T-helper 17 cell (primary cell): ENCODE results near the gene SLC9A8. TPM values are rescaled to one million over a fixed set of nuclear protein-coding genes. Genes with fewer than 3 reads are reported as not detected.
"Not testable (repeated sequence)": the region's sequence is repeated elsewhere in the genome, so short reads cannot be mapped to it uniquely, and the experiment has no call there.

Experiments
- ATAC-seq: fragments of 150-1000 bp; cut with Tn5 transposase; 2 replicates; pipeline ENCODE4 v1.10.0; 2021; ENCODE audit warnings: mild to moderate bottlenecking, moderate library complexity
- DNase-seq, 3 donors: peaks; one replicate each; pipeline versions ENCODE4 v3.0.0 to v3.0.0-alpha.2; 2020 to 2021
- H3K9me3 ChIP-seq: one replicate; pipeline ENCODE4 v1.7.0; 2013; ENCODE audit warnings: low read length, mild to moderate bottlenecking; ENCODE audit not compliant: control insufficient read depth, poor library complexity, severe bottlenecking
- H3K27ac Mint-ChIP-seq: one replicate; pipeline ENCODE4 v1.8.0; 2022; ENCODE audit warnings: mild to moderate bottlenecking, moderate library complexity, mixed read lengths
- H3K27me3 Mint-ChIP-seq: one replicate; pipeline ENCODE4 v1.8.0; 2022; ENCODE audit warnings: mixed read lengths
- H3K36me3 Mint-ChIP-seq: one replicate; pipeline ENCODE4 v1.8.0; 2022; ENCODE audit warnings: low read depth, mixed read lengths
- H3K4me1 Mint-ChIP-seq: one replicate; pipeline ENCODE4 v1.8.0; 2022; ENCODE audit warnings: mild to moderate bottlenecking, mixed read lengths
- H3K4me3 Mint-ChIP-seq: one replicate; pipeline ENCODE4 v1.8.0; 2022; ENCODE audit warnings: mild to moderate bottlenecking, moderate library complexity, mixed read lengths
- total RNA-seq, 4 donors: library from RNA in 2 of 4; stranded (reverse) in 2 of 4; gene quantifications; one replicate each; pipeline ENCODE4 v1.2.3 and lab custom pipeline; 2022 to 2026

The SLC9A8 gene
- total RNA-seq, 2 donors from 2014 or later = 42.4 to 44.8 TPM

DNA sequence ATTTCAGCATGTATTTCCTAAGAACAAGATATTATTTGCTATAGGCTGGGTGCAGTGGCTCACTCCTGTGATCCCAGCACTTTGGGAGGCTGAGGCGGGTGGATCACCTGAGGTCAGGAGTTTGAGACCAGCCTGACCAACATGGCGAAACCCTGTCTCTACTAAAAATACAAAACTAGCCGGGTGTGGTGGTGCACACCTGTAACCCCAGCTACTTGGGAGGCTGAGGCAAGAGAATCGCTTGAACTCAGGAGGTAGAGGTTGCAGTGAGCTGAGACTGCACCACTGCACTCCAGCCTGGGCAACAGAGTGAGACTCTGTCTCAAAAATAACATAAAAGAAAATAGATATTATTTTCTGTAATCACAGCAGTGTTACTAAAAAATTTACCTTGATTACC, 30.2 kb upstream of the SLC9A8 start:
- H3K36me3 Mint-ChIP-seq, H3K4me3 Mint-ChIP-seq, ATAC-seq, H3K4me1 Mint-ChIP-seq, DNase-seq, H3K9me3 ChIP-seq, H3K27me3 Mint-ChIP-seq, H3K27ac Mint-ChIP-seq: not testable (repeated sequence)

DNA sequence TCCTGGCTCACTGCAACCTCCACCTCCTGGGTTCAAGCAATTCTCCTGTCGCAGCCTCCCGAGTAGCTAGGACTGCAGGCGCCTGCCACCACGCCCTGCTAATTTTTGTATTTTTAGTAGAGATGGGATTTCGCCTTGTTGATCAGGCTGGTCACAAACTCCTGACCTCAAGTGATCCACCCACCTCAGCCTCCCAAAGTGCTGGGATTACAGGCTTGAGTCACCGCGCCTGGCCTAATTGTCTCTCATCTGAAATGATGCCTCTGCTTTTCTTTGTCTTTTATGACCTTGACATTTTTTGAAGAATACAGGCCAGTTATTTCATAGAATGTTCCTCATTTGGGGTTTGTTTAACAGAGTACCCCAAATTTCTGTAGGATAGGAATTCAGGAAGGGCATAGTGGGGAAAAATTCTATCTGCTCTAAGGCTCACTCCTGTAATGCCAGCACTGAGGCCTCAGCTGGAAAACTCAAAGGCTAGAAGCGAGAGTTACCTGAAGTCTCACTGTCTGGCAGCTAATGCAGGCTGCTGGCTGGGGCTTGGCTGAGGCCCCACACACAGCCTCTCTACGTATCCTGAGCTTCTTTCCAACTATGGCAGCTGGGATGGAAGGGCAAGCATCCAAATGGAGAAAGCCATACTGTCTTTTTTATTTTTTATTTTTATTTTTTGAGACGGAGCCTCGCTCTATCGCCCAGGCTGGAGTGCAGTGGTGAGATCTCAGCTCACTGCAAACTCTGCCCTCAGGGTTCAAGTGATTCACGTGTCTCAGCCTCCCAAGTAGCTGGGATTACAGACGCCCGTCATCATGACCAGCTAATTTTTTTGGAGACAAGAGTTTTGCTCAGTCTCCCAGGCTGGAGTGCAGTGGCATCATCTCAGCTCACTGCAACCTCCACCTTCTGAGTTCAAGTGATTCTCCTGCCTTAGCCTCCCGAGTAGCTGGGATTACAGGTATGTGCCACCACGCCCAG, 29.3 kb upstream of the SLC9A8 start:
- H3K27ac Mint-ChIP-seq, H3K4me3 Mint-ChIP-seq, DNase-seq, H3K9me3 ChIP-seq, H3K4me1 Mint-ChIP-seq, H3K36me3 Mint-ChIP-seq, ATAC-seq, H3K27me3 Mint-ChIP-seq: not testable (repeated sequence)

DNA sequence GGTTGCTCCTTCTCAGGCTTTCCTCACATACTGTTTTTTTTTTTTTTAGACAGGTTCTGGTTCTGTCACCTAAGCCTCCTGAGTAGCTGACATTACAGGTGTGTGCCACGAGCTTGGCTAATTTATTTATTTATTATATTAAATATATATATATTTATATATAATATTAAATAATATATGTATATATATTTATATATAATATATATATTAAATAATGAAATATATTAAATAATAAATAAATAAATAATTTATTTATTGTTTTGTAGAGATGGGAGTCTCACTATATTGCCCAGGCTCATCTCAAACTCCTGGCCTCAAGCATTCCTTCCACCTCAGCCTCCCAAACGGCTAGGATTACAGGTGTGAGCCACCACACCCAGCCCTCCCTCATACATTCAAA, 28.3 kb upstream of the SLC9A8 start:
- no peak overlapping the region for H3K4me3 Mint-ChIP-seq
- H3K27ac Mint-ChIP-seq = no peak overlapping the region
- ATAC-seq = no peak
- H3K36me3 Mint-ChIP-seq = no peaks in the 10 kb centered on the region
- H3K9me3 ChIP-seq = no peaks in the 10 kb centered on the region
- DNase-seq = no peak
- no peaks in the 10 kb centered on the region for H3K27me3 Mint-ChIP-seq
- no peaks in the 10 kb centered on the region for H3K4me1 Mint-ChIP-seq

DNA sequence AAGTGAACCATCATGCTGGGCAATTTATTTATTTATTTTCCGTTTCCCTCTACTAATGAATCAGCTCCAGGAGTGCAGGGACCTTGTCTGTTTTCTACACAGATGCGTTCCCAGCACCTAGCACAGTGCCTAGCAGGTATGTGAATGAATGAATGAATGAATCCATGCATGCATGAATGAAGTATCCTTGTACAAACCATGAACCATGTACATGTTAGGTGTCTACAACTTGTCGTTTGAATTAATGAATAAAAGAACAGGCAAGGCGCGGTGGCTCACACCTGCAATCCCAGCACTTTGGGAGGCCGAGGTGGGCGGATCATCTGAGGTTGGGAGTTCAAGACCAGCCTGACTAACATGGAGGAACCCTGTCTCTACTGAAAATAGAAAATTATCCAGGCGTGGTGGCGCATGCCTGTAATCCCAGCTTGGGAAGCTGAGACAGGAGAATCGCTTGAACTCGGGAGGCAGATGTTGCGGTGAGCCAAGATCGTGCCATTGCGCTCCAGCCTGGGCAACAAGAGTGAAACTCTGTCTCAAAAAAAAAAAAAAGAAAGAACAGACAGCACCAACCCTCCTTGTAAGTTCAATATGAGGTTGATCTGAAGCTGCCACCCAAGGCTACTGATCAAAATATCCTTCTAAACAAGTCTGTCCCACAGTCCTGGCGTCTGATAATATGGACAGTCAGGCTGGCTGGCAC, 27.3 kb upstream of the SLC9A8 start:
- Mint-ChIP-seq H3K27me3 (peaks cover 8% of the 10 kb centered on the region), H3K36me3 (no peaks in the 10 kb centered on the region), H3K27ac (no peak overlapping the region), H3K4me1 (peaks cover 4% of the 10 kb centered on the region), H3K4me3 (peak overlapping the region; percentile 61)
- ATAC-seq (no peak), DNase-seq (no peak)
- no peaks in the 10 kb centered on the region for H3K9me3 ChIP-seq

GRCh38 chr20:49785852-49786175, 26.8 kb upstream of the SLC9A8 start:
- ATAC-seq (no peak), DNase-seq (no peak)
- no peaks in the 10 kb centered on the region for H3K9me3 ChIP-seq
- peaks cover 8% of the 10 kb centered on the region for H3K27me3 Mint-ChIP-seq
- no peak overlapping the region for H3K27ac Mint-ChIP-seq
- no peaks in the 10 kb centered on the region for H3K36me3 Mint-ChIP-seq
- H3K4me1 Mint-ChIP-seq = peaks cover 4% of the 10 kb centered on the region
- peak overlapping the region; percentile 61 for H3K4me3 Mint-ChIP-seq

DNA sequence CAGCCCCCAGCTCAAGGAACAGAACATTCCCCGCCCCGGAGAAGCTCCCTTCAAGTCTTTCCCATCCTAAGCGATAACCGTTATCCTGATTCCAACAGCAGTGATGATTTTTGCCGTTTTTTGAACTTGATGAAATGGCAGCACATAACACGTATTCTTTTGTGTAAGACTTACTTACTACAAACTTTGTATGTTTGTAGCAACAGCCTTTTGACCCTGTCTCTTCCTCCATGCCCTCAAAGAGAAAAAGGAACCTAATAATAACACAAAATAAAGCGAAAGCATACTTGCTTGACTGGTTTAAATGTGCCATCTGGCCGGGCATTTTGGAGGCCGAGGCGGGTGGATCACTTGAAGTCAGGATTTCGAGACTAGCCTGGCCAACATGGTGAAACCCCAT, 26.4 kb upstream of the SLC9A8 start:
- no peaks in the 10 kb centered on the region for H3K9me3 ChIP-seq
- H3K27ac Mint-ChIP-seq = no peak overlapping the region
- H3K4me1 Mint-ChIP-seq = peaks cover 4% of the 10 kb centered on the region
- DNase-seq = no peak
- H3K36me3 Mint-ChIP-seq = no peaks in the 10 kb centered on the region
- H3K27me3 Mint-ChIP-seq = peaks cover 8% of the 10 kb centered on the region
- no peak for ATAC-seq
- no peak overlapping the region for H3K4me3 Mint-ChIP-seq

GRCh38 chr20:49786668-49787370, 25.8 kb upstream of the SLC9A8 start:
- no peak overlapping the region for H3K4me3 Mint-ChIP-seq
- peaks cover 8% of the 10 kb centered on the region for H3K27me3 Mint-ChIP-seq
- no peaks in the 10 kb centered on the region for H3K9me3 ChIP-seq
- no peak for ATAC-seq
- H3K36me3 Mint-ChIP-seq = no peaks in the 10 kb centered on the region
- H3K27ac Mint-ChIP-seq = no peak overlapping the region
- no peak for DNase-seq
- H3K4me1 Mint-ChIP-seq = peaks cover 5% of the 10 kb centered on the region

DNA sequence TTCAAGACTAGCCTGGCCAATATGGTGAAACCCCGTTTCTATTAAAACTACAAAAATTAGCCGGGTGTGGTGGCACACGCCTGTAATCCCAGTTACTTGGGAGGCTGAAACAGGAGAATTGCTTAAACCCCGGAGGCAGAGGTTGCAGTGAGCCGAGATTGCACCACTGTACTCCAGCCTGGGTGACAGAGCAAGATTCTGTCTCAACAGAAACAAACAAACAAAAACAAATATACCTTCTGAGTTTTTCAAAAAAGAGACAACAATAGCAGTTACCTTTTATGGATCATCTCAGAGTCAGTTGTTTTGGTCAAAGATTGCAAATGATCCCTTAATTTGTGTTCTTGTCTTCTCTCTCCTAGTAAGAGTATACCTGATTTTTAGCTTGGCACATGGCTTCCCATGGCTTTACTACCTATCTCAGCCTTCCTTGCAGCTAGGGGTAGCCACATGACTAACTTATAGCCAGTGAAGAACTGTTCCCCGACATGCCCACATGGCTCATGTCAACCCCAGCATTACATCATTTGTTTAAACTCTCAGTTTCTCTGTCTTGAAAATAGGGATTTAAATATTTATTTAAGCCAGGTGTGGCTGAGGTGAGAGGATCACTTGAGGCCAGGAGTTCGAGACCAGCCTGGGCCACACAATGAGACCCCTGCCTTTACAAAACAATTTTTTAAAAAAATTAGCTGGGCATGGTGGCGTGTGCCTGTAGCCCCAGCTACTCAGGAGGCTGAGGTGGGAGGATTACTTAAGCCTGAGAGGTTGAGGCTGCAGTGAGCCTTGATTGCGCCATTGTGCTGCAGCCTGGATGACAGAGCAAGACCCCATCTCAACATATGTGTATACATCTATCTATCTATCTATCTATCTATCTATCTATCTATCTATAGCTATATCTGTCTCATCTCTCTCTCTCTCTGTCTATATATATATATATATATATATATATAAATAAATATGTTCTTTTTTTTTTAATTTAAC, 25.0 kb upstream of the SLC9A8 start:
- no peak for ATAC-seq

GRCh38 chr20:49790077-49790798, 22.4 kb upstream of the SLC9A8 start:
- no peak overlapping the region for H3K4me3 Mint-ChIP-seq

More for the DNA sequence above, 25.0 kb upstream of the SLC9A8 start:
- no peaks in the 10 kb centered on the region for H3K36me3 Mint-ChIP-seq
- peaks cover 7% of the 10 kb centered on the region for H3K4me1 Mint-ChIP-seq
- H3K27me3 Mint-ChIP-seq = peaks cover 8% of the 10 kb centered on the region
- no peak overlapping the region for H3K4me3 Mint-ChIP-seq
- H3K27ac Mint-ChIP-seq = no peak overlapping the region
- no peak for DNase-seq
- no peaks in the 10 kb centered on the region for H3K9me3 ChIP-seq

GRCh38 chr20:49791165-49791564, 21.5 kb upstream of the SLC9A8 start:
- ATAC-seq (no peak), DNase-seq (no peak)
- Mint-ChIP-seq H3K27me3 (peaks cover 18% of the 10 kb centered on the region), H3K4me3 (no peak overlapping the region), H3K4me1 (peaks cover 14% of the 10 kb centered on the region), H3K27ac (no peak overlapping the region), H3K36me3 (peaks cover 4% of the 10 kb centered on the region)
- no peaks in the 10 kb centered on the region for H3K9me3 ChIP-seq

More at GRCh38 chr20:49790077-49790798, 22.4 kb upstream of the SLC9A8 start:
- Mint-ChIP-seq H3K27me3 (peaks cover 17% of the 10 kb centered on the region), H3K36me3 (peaks cover 4% of the 10 kb centered on the region), H3K4me1 (peaks cover 14% of the 10 kb centered on the region), H3K27ac (no peak overlapping the region)
- ATAC-seq = no peak
- DNase-seq = no peak
- H3K9me3 ChIP-seq = no peaks in the 10 kb centered on the region

- DNase-seq (no peak), ATAC-seq (no peak)
- Mint-ChIP-seq H3K36me3 (peaks cover 4% of the 10 kb centered on the region), H3K4me1 (peaks cover 14% of the 10 kb centered on the region), H3K27ac (peak overlapping the region; percentile 35), H3K27me3 (peaks cover 18% of the 10 kb centered on the region), H3K4me3 (no peak overlapping the region)
- H3K9me3 ChIP-seq = no peaks in the 10 kb centered on the region
These were observed 20.6 kb upstream of the SLC9A8 start for GRCh38 chr20:49792006-49792405.

GRCh38 chr20:49792611-49793010, 20.0 kb upstream of the SLC9A8 start:
- Mint-ChIP-seq H3K27ac (no peak overlapping the region), H3K4me3 (no peak overlapping the region), H3K36me3 (peaks cover 4% of the 10 kb centered on the region), H3K27me3 (peaks cover 18% of the 10 kb centered on the region), H3K4me1 (peaks cover 14% of the 10 kb centered on the region)
- no peaks in the 10 kb centered on the region for H3K9me3 ChIP-seq
- ATAC-seq (no peak), DNase-seq (no peak)
